Memory B cell (primary cell): ENCODE data around the gene POLR2A.
A peak's percentile ranks its signal among the peaks of the same experiment; 100 is the strongest.

Source experiments
- ATAC-seq: fragments of 150-1000 bp; cut with Tn5 transposase; 2 replicates; pipeline ENCODE4 v1.10.0; 2021; ENCODE audit warnings: low read depth, mild to moderate bottlenecking, moderate library complexity
- DNase-seq, 2 donors: peaks; one replicate each; pipeline ENCODE4 v3.0.0; 2022; ENCODE audit warnings: low spot score in 2 of 2
- H3K27ac Mint-ChIP-seq: one replicate; pipeline ENCODE4 v1.8.0; 2022; ENCODE audit warnings: mild to moderate bottlenecking, moderate library complexity, mixed read lengths
- H3K27me3 Mint-ChIP-seq: one replicate; pipeline ENCODE4 v1.8.0; 2022; ENCODE audit warnings: mixed read lengths
- H3K36me3 Mint-ChIP-seq: one replicate; pipeline ENCODE4 v1.8.0; 2022; ENCODE audit warnings: mild to moderate bottlenecking, mixed read lengths
- H3K4me1 Mint-ChIP-seq: one replicate; pipeline ENCODE4 v1.8.0; 2022; ENCODE audit warnings: mixed read lengths
- H3K4me3 Mint-ChIP-seq: one replicate; pipeline ENCODE4 v1.8.0; 2022; ENCODE audit warnings: mild to moderate bottlenecking, moderate library complexity, mixed read lengths
- H3K9me3 Mint-ChIP-seq: one replicate; pipeline ENCODE4 v1.8.0; 2022; ENCODE audit warnings: mixed read lengths

The POLR2A gene

GRCh38 chr17:7484067-7484918 is at the start of gene POLR2A:
POLR2A (plus strand) TSS chr17:7484366.
- Mint-ChIP-seq H3K27ac (peak within 1 kb of the TSS; percentile 100), H3K27me3 (no peaks in the 10 kb centered on the region), H3K4me3 (peak within 1 kb of the TSS; percentile 99), H3K36me3 (peaks cover 6% of the 10 kb centered on the region), H3K9me3 (no peaks in the 10 kb centered on the region), H3K4me1 (peaks cover 56% of the 10 kb centered on the region)
- ATAC-seq: peak; percentile 66
- DNase-seq: peak; percentile 100

- Mint-ChIP-seq H3K4me1 (peaks cover 24% of the 10 kb centered on the region), H3K9me3 (no peaks in the 10 kb centered on the region), H3K36me3 (peaks cover 5% of the 10 kb centered on the region), H3K27ac (peak overlapping the region; percentile 84), H3K4me3 (peak overlapping the region; percentile 85), H3K27me3 (peaks cover 14% of the 10 kb centered on the region)
- ATAC-seq (peak; percentile 25), DNase-seq (peak; percentile 59 to 75)
Measured at GRCh38 chr17:7435676-7436555, 48.2 kb upstream of the POLR2A start.

DNA sequence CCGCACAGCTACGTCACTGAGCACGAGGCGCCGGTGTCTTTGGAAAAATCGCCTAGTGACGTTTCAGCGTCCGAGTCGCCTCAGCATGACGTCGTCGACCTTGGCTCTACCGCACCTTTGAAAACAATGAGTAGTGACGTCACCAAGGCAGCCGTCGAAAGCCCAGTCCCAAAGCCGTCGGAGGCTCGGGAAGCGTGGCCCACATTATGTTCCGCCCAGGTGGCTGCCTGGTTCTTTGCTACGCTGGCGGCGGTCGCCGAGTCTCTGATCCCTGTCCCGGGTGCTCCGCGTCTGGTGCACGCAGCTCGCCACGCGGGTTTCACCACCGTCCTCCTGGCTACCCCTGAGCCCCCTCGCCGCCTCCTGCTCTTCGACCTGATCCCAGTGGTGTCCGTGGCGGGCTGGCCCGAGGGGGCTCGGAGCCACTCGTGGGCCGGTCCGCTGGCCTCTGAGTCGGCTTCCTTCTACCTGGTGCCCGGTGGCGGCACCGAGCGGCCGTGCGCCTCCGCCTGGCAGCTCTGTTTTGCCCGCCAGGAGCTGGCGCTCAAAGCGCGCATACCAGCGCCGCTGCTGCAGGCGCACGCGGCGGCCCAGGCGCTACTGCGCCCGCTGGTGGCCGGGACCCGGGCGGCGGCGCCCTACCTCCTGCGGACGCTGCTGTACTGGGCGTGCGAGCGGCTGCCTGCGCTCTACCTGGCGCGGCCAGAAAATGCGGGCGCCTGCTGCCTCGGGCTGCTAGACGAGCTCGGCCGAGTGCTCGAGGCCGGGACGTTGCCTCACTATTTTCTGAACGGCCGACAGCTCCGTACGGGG is 47.4 kb upstream of the POLR2A start:
- Mint-ChIP-seq H3K9me3 (no peaks in the 10 kb centered on the region), H3K27ac (peak overlapping the region; percentile 84), H3K4me3 (peak overlapping the region; percentile 85), H3K36me3 (peaks cover 5% of the 10 kb centered on the region), H3K27me3 (peaks cover 14% of the 10 kb centered on the region), H3K4me1 (peaks cover 24% of the 10 kb centered on the region)
- DNase-seq (peak; percentile 77 to 79), ATAC-seq (peak; percentile 54)

DNA sequence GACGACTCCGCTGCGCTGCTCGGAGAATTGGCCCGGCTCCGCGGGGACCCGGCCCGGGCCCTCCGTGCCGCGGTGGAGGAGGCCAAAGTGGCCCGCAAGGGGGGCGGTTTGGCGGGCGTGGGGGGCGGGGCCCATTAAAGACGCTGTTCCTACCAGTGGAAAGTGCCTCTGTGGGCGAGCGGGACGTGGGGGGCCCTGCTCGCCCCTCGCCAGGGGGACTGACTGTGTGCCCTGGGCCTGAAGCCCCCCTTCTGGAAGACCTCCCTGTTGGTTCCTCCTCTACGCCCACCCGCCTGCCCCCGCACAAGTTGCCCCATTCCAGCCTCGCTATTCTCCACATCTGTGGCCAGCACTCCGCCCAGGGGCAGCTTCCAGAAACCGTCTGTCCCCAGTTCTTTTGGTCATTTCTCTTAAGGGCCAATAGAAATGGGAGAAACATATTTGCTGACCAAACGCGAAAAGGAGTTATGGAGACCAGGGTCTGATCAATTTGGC is 46.8 kb upstream of the POLR2A start:
- no peak overlapping the region for H3K27ac Mint-ChIP-seq
- H3K27me3 Mint-ChIP-seq: peaks cover 17% of the 10 kb centered on the region
- peaks cover 24% of the 10 kb centered on the region for H3K4me1 Mint-ChIP-seq
- peak overlapping the region; percentile 73 for H3K4me3 Mint-ChIP-seq
- no peaks in the 10 kb centered on the region for H3K9me3 Mint-ChIP-seq
- peaks cover 5% of the 10 kb centered on the region for H3K36me3 Mint-ChIP-seq
- DNase-seq (no peak), ATAC-seq (no peak)

DNA sequence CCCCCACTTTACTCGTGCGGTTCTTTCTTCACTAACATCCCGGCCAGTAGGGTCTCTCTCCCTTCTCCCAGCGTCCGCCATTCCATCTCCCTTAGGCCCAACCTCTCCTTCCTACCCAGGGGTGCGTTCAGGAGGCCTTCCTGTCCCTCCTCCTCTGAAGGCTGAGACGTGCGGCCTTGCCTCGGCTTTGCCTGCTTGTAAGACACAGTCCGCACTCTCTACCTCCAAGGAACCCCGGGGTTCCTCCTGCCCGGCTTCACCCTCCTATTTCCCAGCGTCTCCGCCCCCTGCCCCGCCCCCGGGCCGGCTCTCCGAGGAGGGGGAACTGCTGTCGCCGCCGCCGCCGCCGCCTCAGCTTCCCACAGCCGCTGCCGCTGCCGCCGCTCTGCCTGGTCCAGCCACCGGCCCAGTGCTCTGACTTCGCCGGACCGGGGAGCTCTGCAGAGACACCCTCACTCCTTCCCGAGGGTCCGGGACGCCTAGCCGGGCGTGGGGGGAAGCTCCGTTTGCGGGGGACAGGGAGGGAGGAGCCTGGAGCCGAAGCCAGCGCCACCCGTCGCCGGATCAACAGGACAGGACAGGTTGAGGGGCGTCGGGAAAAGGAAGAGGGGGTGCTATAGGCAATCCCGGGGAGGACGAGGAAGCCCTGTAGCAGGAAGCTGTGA is 46.1 kb upstream of the POLR2A start:
- no peaks in the 10 kb centered on the region for H3K9me3 Mint-ChIP-seq
- DNase-seq: peak; percentile 42 to 63
- peaks cover 24% of the 10 kb centered on the region for H3K4me1 Mint-ChIP-seq
- H3K4me3 Mint-ChIP-seq: peak overlapping the region; percentile 73
- no peak for ATAC-seq
- H3K27ac Mint-ChIP-seq: no peak overlapping the region
- H3K27me3 Mint-ChIP-seq: peaks cover 20% of the 10 kb centered on the region
- peaks cover 5% of the 10 kb centered on the region for H3K36me3 Mint-ChIP-seq

GRCh38 chr17:7438656-7439460 is 45.3 kb upstream of the POLR2A start:
- Mint-ChIP-seq H3K36me3 (peaks cover 6% of the 10 kb centered on the region), H3K27ac (no peak overlapping the region), H3K27me3 (peaks cover 26% of the 10 kb centered on the region), H3K9me3 (no peaks in the 10 kb centered on the region), H3K4me3 (peak overlapping the region; percentile 72), H3K4me1 (peaks cover 24% of the 10 kb centered on the region)
- no peak for ATAC-seq
- DNase-seq: no peak

DNA sequence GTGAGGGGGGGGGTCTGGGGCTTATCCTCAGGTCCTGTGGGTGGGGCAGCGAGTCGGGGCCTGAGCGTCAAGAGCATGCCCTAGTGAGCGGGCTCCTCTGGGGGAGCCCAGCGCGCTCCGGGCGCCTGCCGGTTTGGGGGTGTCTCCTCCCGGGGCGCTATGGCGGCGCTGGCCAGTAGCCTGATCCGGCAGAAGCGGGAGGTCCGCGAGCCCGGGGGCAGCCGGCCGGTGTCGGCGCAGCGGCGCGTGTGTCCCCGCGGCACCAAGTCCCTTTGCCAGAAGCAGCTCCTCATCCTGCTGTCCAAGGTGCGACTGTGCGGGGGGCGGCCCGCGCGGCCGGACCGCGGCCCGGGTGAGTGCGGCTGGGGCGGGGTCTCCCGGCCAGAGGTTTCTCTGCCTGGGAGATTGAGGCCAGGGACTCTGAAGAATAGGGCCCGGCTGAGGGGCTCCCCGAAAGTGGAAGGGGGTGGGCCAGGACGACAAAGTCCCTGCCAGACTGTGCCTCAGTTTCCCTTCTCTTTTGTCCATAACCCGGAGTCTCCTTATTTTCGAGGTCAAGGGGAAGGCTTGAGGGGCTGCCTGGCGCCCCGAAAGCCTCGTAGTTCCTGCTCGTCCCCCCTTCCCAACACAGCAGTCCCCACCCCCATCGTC is 44.6 kb upstream of the POLR2A start, which contains the start of gene FGF11:
Gene FGF11, plus strand, starts transcription at position 51 of the 651 bp plus-strand sequence. Its CDS starts 109 bp downstream, at position 160.
- peaks cover 24% of the 10 kb centered on the region for H3K4me1 Mint-ChIP-seq

DNA sequence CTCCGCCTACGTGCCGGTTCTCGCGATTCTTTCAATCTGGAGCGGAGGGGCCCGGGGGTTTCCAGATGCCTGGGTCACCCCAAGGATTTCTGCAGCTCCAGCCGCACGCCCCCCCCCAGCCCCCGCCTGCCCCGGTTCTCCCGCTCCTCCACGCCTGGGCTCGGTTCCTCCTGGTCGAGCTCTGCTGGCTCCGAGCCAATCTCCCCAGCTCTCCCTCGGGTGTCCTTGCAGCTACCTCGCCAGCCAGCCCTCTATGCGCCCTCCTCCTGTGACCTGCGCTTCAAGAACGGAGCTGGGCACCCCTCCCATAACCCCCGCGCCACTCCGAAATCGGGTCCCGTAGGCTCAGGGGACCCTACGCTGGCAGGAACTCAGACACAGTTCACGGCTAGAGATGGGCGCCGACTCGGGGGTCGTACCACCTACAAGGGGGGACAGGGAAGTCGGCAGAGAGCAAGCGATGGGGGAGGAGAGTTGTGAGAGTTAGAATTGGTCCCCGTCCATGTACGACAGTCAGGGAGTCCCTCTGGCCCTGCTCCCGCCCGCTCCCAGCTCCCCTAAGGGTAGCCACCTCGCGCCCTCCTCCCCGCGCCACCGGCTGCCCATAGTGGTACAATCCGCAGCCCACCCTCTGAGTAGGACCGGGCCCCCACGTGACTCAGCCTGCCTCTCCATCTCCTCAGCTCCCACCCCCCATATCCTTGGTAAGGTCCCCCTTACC is 43.9 kb upstream of the POLR2A start:
- peak overlapping the region; percentile 14 for H3K27ac Mint-ChIP-seq

More for the DNA sequence above, 44.6 kb upstream of the POLR2A start, which contains the start of gene FGF11:
- Mint-ChIP-seq H3K27ac (peak within 1 kb of the TSS; percentile 14), H3K9me3 (no peaks in the 10 kb centered on the region), H3K27me3 (peaks cover 30% of the 10 kb centered on the region), H3K4me3 (peak within 1 kb of the TSS; percentile 81), H3K36me3 (peaks cover 6% of the 10 kb centered on the region)
- ATAC-seq: no peak
- no peak for DNase-seq

DNA sequence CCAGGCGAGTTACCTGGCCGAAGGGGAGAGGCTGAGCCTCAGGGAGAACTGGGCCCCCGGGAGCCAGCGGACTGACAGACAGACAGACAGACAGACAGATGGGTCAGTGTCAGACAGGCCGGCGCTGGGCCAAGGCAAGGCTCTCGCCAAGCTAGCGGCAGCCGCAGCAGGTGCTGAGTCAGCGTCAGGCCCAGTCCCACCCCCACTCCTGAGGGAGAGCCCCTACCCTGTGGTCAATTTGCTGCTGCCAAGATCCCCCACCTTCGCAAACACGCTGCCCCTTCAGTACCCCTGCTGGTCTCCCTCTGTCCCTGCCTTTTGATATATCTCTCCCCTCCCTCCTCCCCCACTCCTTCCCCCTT is 43.4 kb upstream of the POLR2A start:
- ATAC-seq (no peak), DNase-seq (no peak)
- Mint-ChIP-seq H3K27ac (peak overlapping the region; percentile 14), H3K4me3 (no peak overlapping the region), H3K36me3 (peaks cover 6% of the 10 kb centered on the region), H3K4me1 (peaks cover 32% of the 10 kb centered on the region), H3K27me3 (peaks cover 36% of the 10 kb centered on the region), H3K9me3 (no peaks in the 10 kb centered on the region)

More for the DNA sequence above, 43.9 kb upstream of the POLR2A start:
- Mint-ChIP-seq H3K4me1 (peaks cover 26% of the 10 kb centered on the region), H3K36me3 (peaks cover 6% of the 10 kb centered on the region), H3K27me3 (peaks cover 31% of the 10 kb centered on the region), H3K4me3 (peak overlapping the region; percentile 81), H3K9me3 (no peaks in the 10 kb centered on the region)
- ATAC-seq: no peak
- peak in 1 of 2 donors; percentile 46 for DNase-seq

- no peaks in the 10 kb centered on the region for H3K9me3 Mint-ChIP-seq
- H3K36me3 Mint-ChIP-seq: peaks cover 6% of the 10 kb centered on the region
- H3K27me3 Mint-ChIP-seq: peaks cover 38% of the 10 kb centered on the region
- ATAC-seq: no peak
- no peak overlapping the region for H3K4me3 Mint-ChIP-seq
- DNase-seq: no peak
- no peak overlapping the region for H3K27ac Mint-ChIP-seq
- peaks cover 30% of the 10 kb centered on the region for H3K4me1 Mint-ChIP-seq
Measured at GRCh38 chr17:7441266-7441665, 42.9 kb upstream of the POLR2A start.

DNA sequence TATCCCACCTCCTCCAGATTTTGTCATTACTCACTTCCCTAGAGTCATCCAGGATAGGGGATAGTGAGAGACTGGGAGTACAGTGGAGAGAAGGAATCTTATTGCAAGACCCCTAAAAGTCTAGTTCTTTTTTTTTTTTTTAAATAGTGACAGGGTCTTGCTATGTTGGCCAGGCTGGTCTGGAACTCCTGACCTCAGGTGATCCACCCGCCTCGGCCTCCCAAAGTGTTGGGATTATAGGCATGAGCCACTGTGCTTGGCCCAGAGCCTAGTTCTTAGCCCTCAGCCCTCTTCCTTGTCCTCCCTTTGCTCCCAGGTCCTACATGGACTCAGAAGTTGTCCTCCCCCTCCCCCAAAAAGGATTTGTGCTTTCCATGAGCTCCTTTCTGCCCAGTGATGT is 42.0 kb upstream of the POLR2A start:
- Mint-ChIP-seq H3K4me3 (no peak overlapping the region), H3K9me3 (no peaks in the 10 kb centered on the region), H3K4me1 (peaks cover 30% of the 10 kb centered on the region), H3K36me3 (peaks cover 5% of the 10 kb centered on the region), H3K27ac (no peak overlapping the region), H3K27me3 (peaks cover 41% of the 10 kb centered on the region)
- DNase-seq (no peak), ATAC-seq (no peak)
